Neural cell (in vitro differentiated cells): ENCODE results near the gene DEDD.

Source experiments
- CTCF ChIP-seq: fragments of 450-650 bp; IDR thresholded peaks from 2 replicates; pipeline ENCODE4 v1.5.1; 2014; ENCODE audit warnings: antibody characterized with exemption, mild to moderate bottlenecking, moderate library complexity; ENCODE audit not compliant: poor library complexity, severe bottlenecking
- EP300 ChIP-seq: fragments of 450-650 bp; conservative IDR thresholded peaks from 2 replicates; pipeline ENCODE4 v1.6.1; 2014; ENCODE audit warnings: antibody characterized with exemption, mild to moderate bottlenecking, moderate library complexity; ENCODE audit not compliant: poor library complexity, severe bottlenecking
- EZH2 ChIP-seq: fragments of 200-600, 300-800 bp; shearing (Covaris generic), sonication (generic); IDR thresholded peaks from 2 replicates; pipeline ENCODE4 v1.6.1; 2014; ENCODE audit warnings: antibody characterized with exemption, low read length, borderline replicate concordance, mild to moderate bottlenecking; ENCODE audit not compliant: insufficient read depth, poor library complexity, severe bottlenecking
- MXI1 ChIP-seq: fragments of 450-650 bp; conservative IDR thresholded peaks from 2 replicates; pipeline ENCODE4 v1.6.1; 2014; ENCODE audit warnings: antibody characterized with exemption, mild to moderate bottlenecking; ENCODE audit not compliant: poor library complexity, severe bottlenecking
- POLR2AphosphoS5 ChIP-seq: IDR thresholded peaks from 2 replicates; pipeline ENCODE4 v1.6.1; 2012
- RAD21 ChIP-seq: fragments of 450-650 bp; conservative IDR thresholded peaks from 2 replicates; pipeline ENCODE4 v1.6.1; 2014; ENCODE audit warnings: antibody characterized with exemption, mild to moderate bottlenecking, moderate library complexity
- REST ChIP-seq: IDR thresholded peaks from 2 replicates; pipeline ENCODE4 v1.6.1; 2012; ENCODE audit warnings: borderline replicate concordance
- SMC3 ChIP-seq: fragments of 450-650 bp; conservative IDR thresholded peaks from 2 replicates; pipeline ENCODE4 v1.6.1; 2014; ENCODE audit warnings: antibody characterized with exemption, mild to moderate bottlenecking, moderate library complexity; ENCODE audit not compliant: poor library complexity
- TAF1 ChIP-seq: IDR thresholded peaks from 2 replicates; pipeline ENCODE4 v1.6.1; 2012; ENCODE audit warnings: low read depth

- TF ChIP-seq CTCF (no peak), RAD21 (no peak), SMC3 (no peak), EP300 (no peak), POLR2AphosphoS5 (no peak), TAF1 (no peak), EZH2 (no peak), REST (no peak), MXI1 (no peak)
Observed at GRCh38 chr1:161153176-161153575, 20.7 kb upstream of the DEDD start.
